ENCODE results near the gene PAK4. TPM values are rescaled to one million over a fixed set of nuclear protein-coding genes. Genes with fewer than 3 reads are reported as not detected.

The PAK4 gene
- total RNA-seq, 1 experiment from 2014 or later: 90.1 TPM

DNA sequence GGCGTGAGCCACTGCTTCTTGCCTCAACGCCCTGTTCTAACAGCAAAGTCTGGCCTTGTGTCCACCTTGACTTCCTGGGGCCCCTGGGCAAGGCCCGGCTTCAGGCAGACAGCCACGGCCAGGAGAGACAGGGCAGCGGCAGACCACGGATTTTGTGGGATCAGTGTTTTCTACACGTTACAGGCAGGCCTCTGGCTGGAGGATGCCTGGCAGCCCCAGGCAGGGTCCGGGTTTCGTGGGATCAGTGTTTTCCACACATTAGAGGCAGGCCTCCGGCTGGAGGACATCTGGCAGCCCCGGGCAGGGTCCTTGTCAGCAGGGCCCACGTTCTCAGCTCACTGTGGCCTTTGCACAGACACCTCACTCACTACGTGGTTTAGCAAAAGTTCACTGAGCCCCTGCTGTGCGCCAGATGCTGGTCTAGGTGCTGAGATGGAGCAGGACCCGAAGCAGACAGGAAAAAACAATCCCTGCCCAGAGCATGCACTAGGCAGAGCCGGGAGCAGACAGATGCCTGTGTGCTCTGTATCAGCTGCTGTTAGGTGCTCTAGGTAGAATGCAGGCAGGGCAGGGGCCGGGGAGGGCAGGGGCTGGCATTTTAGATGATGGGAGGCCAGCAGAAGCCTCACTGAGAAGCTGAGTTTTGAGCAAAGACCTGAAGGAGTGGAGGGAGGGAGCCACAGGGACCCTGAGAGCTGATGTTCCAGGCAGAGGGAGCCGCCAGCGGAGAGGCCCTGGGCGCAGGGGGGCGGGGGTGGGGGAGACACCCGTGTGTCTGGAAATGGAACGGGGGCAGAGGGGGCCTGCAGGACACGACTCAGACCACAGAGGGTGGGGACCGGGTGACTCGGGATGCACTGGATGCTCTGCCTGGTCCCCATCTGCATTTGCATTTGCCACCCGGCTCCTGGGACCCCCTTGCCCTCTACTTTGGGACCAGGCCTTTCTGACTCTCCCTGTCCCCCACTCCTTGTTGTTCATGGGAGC is 46.2 kb downstream of the PAK4 start:
- Histone ChIP-seq H2AFZ (ENCODE audit: low read depth, low read length, poor library complexity, severe bottlenecking) (no peak overlapping the region), H3K36me3 (ENCODE audit: control insufficient read depth in 1 of 2, insufficient read depth in 2 of 2, low read length in 2 of 2) (peaks cover 3 to 5% of the 10 kb centered on the region in 2 experiments; a peak in 2 of 4 replicates), H3K9ac (ENCODE audit: low read length) (no peak overlapping the region), H4K20me1 (ENCODE audit: insufficient read depth) (no peaks in the 10 kb centered on the region), H3K9me3 (ENCODE audit: control insufficient read depth in 1 of 2, insufficient read depth in 1 of 2, low read depth in 1 of 2, low read length in 2 of 2) (no peaks in the 10 kb centered on the region), H3K79me2 (ENCODE audit: insufficient read depth, low read length) (peaks cover 2% of the 10 kb centered on the region; the same call in 1 of the 2 replicates), H3K27me3 (ENCODE audit: insufficient read depth, low read length) (no peaks in the 10 kb centered on the region), H3K27ac (ENCODE audit: low read depth, low read length) (no peak overlapping the region), H3K9me2 (ENCODE audit: insufficient read depth) (no peaks in the 10 kb centered on the region), H3K4me3 (replicated peaks in 1 of 2; ENCODE audit: low read depth in 1 of 2, low read length in 2 of 2) (no peak overlapping the region), H3K4me2 (ENCODE audit: low read length) (no peak overlapping the region), H3K4me1 (ENCODE audit: control insufficient read depth in 1 of 2, insufficient read depth in 2 of 2, low read length in 2 of 2) (peaks cover 9 to 12% of the 10 kb centered on the region in 2 experiments; a peak in 2 of 4 replicates)
- ATAC-seq (no peak), DNase-seq (ENCODE audit: low read depth, low spot score) (no peak)
- intact Hi-C loops (cut with micrococcal nuclease): no loop called here
- TF ChIP-seq TCF7L2 (IDR thresholded peaks at IDR 0.05; ENCODE audit: borderline replicate concordance, extremely low read depth, insufficient read depth, insufficient read length) (no peak), POLR2AphosphoS5 (IDR thresholded peaks at IDR 0.05; ENCODE audit: low read depth, low read length) (no peak), FOSL1 (IDR thresholded peaks at IDR 0.05; ENCODE audit: low read depth) (no peak), ZNF274 (IDR thresholded peaks at IDR 0.05; ENCODE audit: low read depth, low read length) (no peak), ELF1 (IDR thresholded peaks at IDR 0.05; ENCODE audit: borderline replicate concordance, low read depth) (no peak), POLR2A (IDR thresholded peaks at IDR 0.05; ENCODE audit: borderline replicate concordance, extremely low read depth, insufficient read depth, insufficient read length) (no peak), RAD21 (IDR thresholded peaks at IDR 0.05; ENCODE audit: low read depth) (no peak), SRF (IDR thresholded peaks at IDR 0.05; ENCODE audit: low read depth) (no peak), JUND (IDR thresholded peaks at IDR 0.05) (no peak), SP1 (IDR thresholded peaks at IDR 0.05; ENCODE audit: low read depth) (no peak), SIN3A (IDR thresholded peaks at IDR 0.05; ENCODE audit: low read depth) (no peak), YY1 (IDR thresholded peaks at IDR 0.05; ENCODE audit: extremely low read depth, insufficient replicate concordance, low read depth, low read length) (no peak)
- TF ChIP-seq, protein P1, sequence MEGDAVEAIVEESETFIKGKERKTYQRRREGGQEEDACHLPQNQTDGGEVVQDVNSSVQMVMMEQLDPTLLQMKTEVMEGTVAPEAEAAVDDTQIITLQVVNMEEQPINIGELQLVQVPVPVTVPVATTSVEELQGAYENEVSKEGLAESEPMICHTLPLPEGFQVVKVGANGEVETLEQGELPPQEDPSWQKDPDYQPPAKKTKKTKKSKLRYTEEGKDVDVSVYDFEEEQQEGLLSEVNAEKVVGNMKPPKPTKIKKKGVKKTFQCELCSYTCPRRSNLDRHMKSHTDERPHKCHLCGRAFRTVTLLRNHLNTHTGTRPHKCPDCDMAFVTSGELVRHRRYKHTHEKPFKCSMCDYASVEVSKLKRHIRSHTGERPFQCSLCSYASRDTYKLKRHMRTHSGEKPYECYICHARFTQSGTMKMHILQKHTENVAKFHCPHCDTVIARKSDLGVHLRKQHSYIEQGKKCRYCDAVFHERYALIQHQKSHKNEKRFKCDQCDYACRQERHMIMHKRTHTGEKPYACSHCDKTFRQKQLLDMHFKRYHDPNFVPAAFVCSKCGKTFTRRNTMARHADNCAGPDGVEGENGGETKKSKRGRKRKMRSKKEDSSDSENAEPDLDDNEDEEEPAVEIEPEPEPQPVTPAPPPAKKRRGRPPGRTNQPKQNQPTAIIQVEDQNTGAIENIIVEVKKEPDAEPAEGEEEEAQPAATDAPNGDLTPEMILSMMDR (IDR thresholded peaks at IDR 0.05 in 2 of 3, conservative IDR thresholded peaks at IDR 0.05 in 1 of 3; ENCODE audit: borderline replicate concordance in 1 of 3, insufficient read depth in 1 of 3, low read depth in 2 of 3, low read length in 2 of 3): no peak
- TF ChIP-seq, protein P2, sequence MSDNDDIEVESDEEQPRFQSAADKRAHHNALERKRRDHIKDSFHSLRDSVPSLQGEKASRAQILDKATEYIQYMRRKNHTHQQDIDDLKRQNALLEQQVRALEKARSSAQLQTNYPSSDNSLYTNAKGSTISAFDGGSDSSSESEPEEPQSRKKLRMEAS (IDR thresholded peaks at IDR 0.05): no peak
- TF ChIP-seq, protein P3, sequence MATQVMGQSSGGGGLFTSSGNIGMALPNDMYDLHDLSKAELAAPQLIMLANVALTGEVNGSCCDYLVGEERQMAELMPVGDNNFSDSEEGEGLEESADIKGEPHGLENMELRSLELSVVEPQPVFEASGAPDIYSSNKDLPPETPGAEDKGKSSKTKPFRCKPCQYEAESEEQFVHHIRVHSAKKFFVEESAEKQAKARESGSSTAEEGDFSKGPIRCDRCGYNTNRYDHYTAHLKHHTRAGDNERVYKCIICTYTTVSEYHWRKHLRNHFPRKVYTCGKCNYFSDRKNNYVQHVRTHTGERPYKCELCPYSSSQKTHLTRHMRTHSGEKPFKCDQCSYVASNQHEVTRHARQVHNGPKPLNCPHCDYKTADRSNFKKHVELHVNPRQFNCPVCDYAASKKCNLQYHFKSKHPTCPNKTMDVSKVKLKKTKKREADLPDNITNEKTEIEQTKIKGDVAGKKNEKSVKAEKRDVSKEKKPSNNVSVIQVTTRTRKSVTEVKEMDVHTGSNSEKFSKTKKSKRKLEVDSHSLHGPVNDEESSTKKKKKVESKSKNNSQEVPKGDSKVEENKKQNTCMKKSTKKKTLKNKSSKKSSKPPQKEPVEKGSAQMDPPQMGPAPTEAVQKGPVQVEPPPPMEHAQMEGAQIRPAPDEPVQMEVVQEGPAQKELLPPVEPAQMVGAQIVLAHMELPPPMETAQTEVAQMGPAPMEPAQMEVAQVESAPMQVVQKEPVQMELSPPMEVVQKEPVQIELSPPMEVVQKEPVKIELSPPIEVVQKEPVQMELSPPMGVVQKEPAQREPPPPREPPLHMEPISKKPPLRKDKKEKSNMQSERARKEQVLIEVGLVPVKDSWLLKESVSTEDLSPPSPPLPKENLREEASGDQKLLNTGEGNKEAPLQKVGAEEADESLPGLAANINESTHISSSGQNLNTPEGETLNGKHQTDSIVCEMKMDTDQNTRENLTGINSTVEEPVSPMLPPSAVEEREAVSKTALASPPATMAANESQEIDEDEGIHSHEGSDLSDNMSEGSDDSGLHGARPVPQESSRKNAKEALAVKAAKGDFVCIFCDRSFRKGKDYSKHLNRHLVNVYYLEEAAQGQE (IDR thresholded peaks at IDR 0.05; ENCODE audit: low read depth): no peak
- ChIA-PET CTCF (no interaction called here), POLR2A (no interaction called here), RAD21 (ENCODE audit: low non-redundant PET in 1 of 2, low total read pairs in 2 of 2, uncharacterized antibody in 2 of 2, unreplicated experiment in 2 of 2) (no interaction called here)
- no TSS peak for BruUV-seq (replicated peaks)
